GM21526 (cell line): ENCODE measurements around the gene TUBB3.
A peak's percentile ranks its signal among the peaks of the same experiment; 100 is the strongest.
"Not testable (repeated sequence)": the region's sequence is repeated elsewhere in the genome, so short reads cannot be mapped to it uniquely, and the experiment has no call there.

Source experiments
- ATAC-seq: cut with Tn5 transposase; IDR thresholded peaks from one replicate; pipeline ENCODE4 v1.9.1; 2021; ENCODE audit warnings: moderate library complexity; ENCODE audit not compliant: unreplicated experiment, low FRiP score

Gene TUBB3

GRCh38 chr16:89900885-89901284 lies 22.3 kb upstream of the TUBB3 start:
- ATAC-seq = no peak

GRCh38 chr16:89902980-89903379 lies 20.2 kb upstream of the TUBB3 start:
- no peak for ATAC-seq

DNA sequence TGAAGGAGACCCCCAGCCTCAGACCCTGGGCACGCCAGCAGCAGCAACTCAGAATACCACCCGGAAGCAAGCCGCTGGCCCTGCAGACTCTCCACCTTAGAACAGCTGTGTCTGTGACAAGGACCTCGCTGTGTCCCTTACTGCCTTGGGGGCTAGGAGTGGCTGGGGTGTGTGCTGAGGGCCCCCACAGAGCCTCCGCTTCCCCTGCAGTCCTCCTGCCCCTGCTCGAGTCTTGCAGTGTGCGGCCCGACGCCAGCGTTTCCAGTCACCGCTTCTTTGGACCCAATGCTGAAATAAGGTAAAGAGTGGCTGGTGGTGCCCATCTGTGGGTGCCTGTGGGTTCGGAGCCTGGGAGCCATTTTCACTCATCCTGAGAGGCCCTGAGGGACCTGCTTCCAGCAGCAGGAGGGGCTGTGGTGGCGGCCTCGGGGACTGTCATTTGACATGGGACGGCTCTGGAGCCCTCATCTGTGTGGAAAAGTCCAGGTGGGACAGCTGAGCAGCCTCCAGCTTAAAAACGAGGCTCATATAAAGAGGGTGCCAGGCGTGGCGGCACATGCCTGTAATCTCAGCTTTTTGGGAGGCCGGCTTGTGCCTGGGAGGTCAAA lies 19.1 kb upstream of the TUBB3 start:
- no peak for ATAC-seq

GRCh38 chr16:89904606-89905510 lies 18.3 kb upstream of the TUBB3 start:
- no peak for ATAC-seq

DNA sequence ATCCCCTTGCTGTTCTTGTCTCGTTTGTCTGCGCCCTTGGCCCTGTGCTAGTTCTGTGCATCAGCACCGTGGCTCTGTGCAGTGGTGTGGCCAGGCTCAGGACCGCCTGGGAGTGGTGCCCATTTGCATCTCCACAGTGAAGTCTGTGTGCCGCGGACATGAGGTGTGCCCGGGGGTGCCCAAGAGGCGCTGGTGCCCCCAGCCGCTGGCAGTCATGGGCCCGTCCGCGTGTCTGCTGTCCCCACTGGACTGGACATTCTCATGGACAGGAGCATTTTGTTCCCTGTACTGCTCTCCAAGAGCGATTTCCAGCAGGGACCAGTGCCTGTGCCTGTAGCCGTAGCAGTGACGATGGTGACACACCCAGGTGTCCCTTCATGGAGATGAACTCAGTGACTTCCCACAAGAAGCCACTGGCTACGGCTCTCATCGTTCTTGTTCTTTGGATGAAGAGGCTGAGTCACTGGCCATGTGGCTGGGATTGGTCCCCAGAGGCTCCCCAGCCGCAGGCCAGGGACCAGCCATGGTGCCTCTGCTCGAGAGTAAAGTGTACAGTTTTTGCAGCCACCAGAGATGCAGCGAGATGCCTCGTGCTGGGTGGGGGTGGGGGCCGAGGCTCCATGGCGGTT lies 17.5 kb upstream of the TUBB3 start:
- no peak for ATAC-seq

- ATAC-seq = no peak
These were observed 16.8 kb upstream of the TUBB3 start for GRCh38 chr16:89906140-89907025.

GRCh38 chr16:89907055-89907814 lies 15.9 kb upstream of the TUBB3 start:
- ATAC-seq = no peak

DNA sequence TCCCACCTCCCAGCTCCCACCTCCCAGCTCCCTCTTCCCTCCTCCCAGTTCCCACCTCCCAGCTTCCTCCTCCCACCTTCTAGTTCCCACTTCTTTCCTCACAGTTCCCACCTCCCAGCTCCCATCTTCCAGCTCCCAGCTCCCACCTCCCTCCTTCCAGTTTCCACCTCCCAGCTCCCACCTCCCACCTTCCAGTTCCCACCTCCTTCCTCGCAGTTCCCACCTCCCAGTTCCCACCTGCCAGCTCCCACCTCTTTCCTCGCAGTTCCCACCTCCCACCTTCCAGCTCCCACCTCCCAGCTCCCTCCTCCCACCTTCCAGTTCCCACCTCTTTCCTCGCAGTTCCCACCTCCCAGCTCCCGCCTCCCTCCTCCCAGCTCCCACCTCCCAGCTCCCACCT lies 14.9 kb upstream of the TUBB3 start:
- ATAC-seq = no peak

GRCh38 chr16:89909777-89910716 lies 13.1 kb upstream of the TUBB3 start:
- peak; percentile 63 for ATAC-seq

DNA sequence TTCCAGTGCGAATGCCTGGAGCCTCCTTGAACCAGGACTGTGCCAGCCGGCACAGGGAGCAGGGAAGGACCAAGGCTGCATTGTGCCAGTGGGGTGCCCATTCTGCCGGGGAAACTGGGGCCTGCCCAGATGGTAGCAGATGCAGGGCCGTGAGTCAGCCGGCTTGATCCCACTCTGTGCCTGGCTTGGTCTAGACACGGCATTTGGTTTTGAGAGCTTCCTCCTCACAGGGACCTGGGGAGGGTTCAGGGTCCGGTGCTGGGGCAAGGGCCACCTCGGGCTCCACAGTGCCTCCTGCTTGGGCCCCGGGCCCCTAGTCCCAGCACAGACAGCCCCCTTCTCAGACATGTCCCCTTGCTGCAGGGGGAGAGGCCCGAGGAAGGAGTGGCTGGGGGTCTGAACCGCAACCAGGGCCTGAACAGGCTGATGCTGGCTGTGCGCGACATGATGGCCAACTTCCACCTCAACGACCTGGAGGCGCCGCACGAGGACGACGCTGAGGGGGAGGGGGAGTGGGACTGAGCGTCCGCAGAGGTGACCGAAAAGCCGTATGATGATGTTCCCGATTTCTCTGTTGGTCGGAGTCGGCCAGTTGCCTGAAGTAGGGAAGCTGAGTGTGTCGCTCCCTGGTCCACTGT lies 12.3 kb upstream of the TUBB3 start:
- ATAC-seq = no peak

GRCh38 chr16:89911375-89911774 lies 11.8 kb upstream of the TUBB3 start:
- ATAC-seq = no peak

GRCh38 chr16:89912143-89912542 lies 11.0 kb upstream of the TUBB3 start:
- ATAC-seq = no peak

DNA sequence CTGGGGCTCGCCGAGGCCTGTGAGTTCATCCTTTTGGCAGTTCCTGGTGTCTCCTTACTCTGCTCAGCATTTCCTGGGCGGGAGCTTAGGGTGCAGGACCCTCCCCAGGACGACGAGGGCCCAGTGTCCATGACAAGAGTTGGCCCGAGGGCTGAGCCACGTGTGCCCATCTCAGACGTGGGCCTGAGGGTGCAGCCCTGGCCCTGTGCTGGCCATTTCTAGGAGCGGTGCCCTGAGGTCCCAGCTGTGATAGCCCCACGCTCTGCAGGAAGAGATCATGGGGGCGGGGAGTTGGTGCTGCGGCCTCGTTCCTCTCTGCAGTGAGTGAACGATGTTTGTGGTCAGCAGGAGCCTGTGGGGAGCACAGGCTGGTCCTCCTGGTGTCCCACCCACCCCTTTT lies 10.5 kb upstream of the TUBB3 start:
- ATAC-seq = no peak

- ATAC-seq = no peak
These were observed 9.4 kb upstream of the TUBB3 start for GRCh38 chr16:89913408-89914387.

GRCh38 chr16:89914642-89915285 lies 8.4 kb upstream of the TUBB3 start:
- ATAC-seq = not testable (repeated sequence)

- no peak for ATAC-seq
These were observed 7.6 kb upstream of the TUBB3 start for GRCh38 chr16:89915303-89916232.
